Mucosa of descending colon (tissue), 3 donors: ENCODE measurements around the gene FBXL17. TPM values are rescaled to one million over a fixed set of nuclear protein-coding genes. Genes with fewer than 3 reads are reported as not detected.

ENCODE experiments used
- ATAC-seq: fragments of 200-7000 bp; cut with Tn5 transposase; one replicate; pipeline ENCODE4 v1.9.1; 2020; ENCODE audit warnings: mild to moderate bottlenecking, moderate library complexity
- DNase-seq, 3 donors: peaks; one replicate each; pipeline ENCODE4 v3.0.0-alpha.2; 2020
- H3K36me3 ChIP-seq: fragments of 200-600 bp; one replicate; pipeline ENCODE4 v1.8.0; 2021; ENCODE audit warnings: low read depth, mild to moderate bottlenecking
- H3K4me1 ChIP-seq: fragments of 200-600 bp; one replicate; pipeline ENCODE4 v1.8.0; 2021; ENCODE audit warnings: low read depth, mild to moderate bottlenecking
- H3K4me3 ChIP-seq: fragments of 200-600 bp; one replicate; pipeline ENCODE4 v1.8.0; 2021; ENCODE audit warnings: mild to moderate bottlenecking
- H3K9me3 ChIP-seq: fragments of 200-600 bp; one replicate; pipeline ENCODE4 v1.8.0; 2021; ENCODE audit warnings: mild to moderate bottlenecking
- CTCF ChIP-seq: fragments of 200-600 bp; IDR thresholded peaks from one replicate; pipeline ENCODE4 v1.8.0; 2022; ENCODE audit warnings: antibody characterized with exemption, mild to moderate bottlenecking
- intact Hi-C, 2 donors: fragments of 100-400 bp; cut with DNase I in 1 of 2; cut with micrococcal nuclease in 1 of 2; formaldehyde crosslinking; loops; one replicate each; pipeline versions ENCODE4 v1.11.0 to v1.11.1; 2022; cut with DNase I, micrococcal nuclease
- total RNA-seq, 3 donors: library from RNA; stranded (reverse); fragmentation: NEBNext Ultra II Directional in 2 of 3; extraction: Animal tissue kit (Norgen Biotek cat#: 25700) in 2 of 3; gene quantifications; one replicate each; pipeline versions ENCODE4 v1.2.1 to v1.2.4, GENCODE V29; 2021 to 2023
- donor health status: DM: no; HTN: no; CAD: no; lungs with moderate emphysema.
- donor health status: DM: no; HTN: no; CAD: no.
- donor health status: DM: no; HTN: yes; CAD: no.

The FBXL17 gene
- total RNA-seq, 3 donors from 2014 or later, result 22.8 to 25.6 (median 23.8) TPM

GRCh38 chr5:107958861-107959260 is 423.0 kb downstream of the FBXL17 start:
- intact Hi-C loops, result no loop called here
- H3K4me3 ChIP-seq, result no peak overlapping the region
- DNase-seq (no peak), ATAC-seq (no peak)
- no peaks in the 10 kb centered on the region for H3K9me3 ChIP-seq
- H3K36me3 ChIP-seq, result no peaks in the 10 kb centered on the region
- H3K4me1 ChIP-seq, result no peaks in the 10 kb centered on the region
- TF ChIP-seq CTCF, result no peak

GRCh38 chr5:107958432-107958831 is 423.5 kb downstream of the FBXL17 start:
- no peak for TF ChIP-seq CTCF
- Histone ChIP-seq H3K4me1 (no peaks in the 10 kb centered on the region), H3K4me3 (no peak overlapping the region), H3K9me3 (no peaks in the 10 kb centered on the region), H3K36me3 (no peaks in the 10 kb centered on the region)
- no peak for DNase-seq
- intact Hi-C loops, result no loop called here
- ATAC-seq, result no peak

GRCh38 chr5:107957051-107957450 is 424.8 kb downstream of the FBXL17 start:
- ATAC-seq (no peak), DNase-seq (no peak)
- intact Hi-C loops, result no loop called here
- no peak overlapping the region for H3K4me3 ChIP-seq
- no peaks in the 10 kb centered on the region for H3K36me3 ChIP-seq
- no peaks in the 10 kb centered on the region for H3K4me1 ChIP-seq
- no peaks in the 10 kb centered on the region for H3K9me3 ChIP-seq
- TF ChIP-seq CTCF, result no peak

GRCh38 chr5:107955321-107955720 is 426.6 kb downstream of the FBXL17 start:
- intact Hi-C loops, result no loop called here
- Histone ChIP-seq H3K4me1 (no peaks in the 10 kb centered on the region), H3K4me3 (no peak overlapping the region), H3K36me3 (no peaks in the 10 kb centered on the region), H3K9me3 (no peaks in the 10 kb centered on the region)
- DNase-seq, result no peak
- no peak for TF ChIP-seq CTCF
- no peak for ATAC-seq

- Histone ChIP-seq H3K36me3 (no peaks in the 10 kb centered on the region), H3K9me3 (no peaks in the 10 kb centered on the region), H3K4me1 (no peaks in the 10 kb centered on the region), H3K4me3 (no peak overlapping the region)
- ATAC-seq, result no peak
- no peak for TF ChIP-seq CTCF
- intact Hi-C loops, result no loop called here
- no peak for DNase-seq
Measured at GRCh38 chr5:107954254-107954653, 427.6 kb downstream of the FBXL17 start.

- DNase-seq (no peak), ATAC-seq (no peak)
- Histone ChIP-seq H3K36me3 (no peaks in the 10 kb centered on the region), H3K4me1 (no peaks in the 10 kb centered on the region), H3K4me3 (no peak overlapping the region), H3K9me3 (no peaks in the 10 kb centered on the region)
- intact Hi-C loops, result no loop called here
- no peak for TF ChIP-seq CTCF
Measured at GRCh38 chr5:107952450-107952849, 429.4 kb downstream of the FBXL17 start.
